Activated naive CD4-positive, alpha-beta T cell treated with anti-CD3 and anti-CD28 coated beads, Interleukin-2, amount 50 U/mL, for 16 hours (primary cell): ENCODE data around the gene FOXF1.

ENCODE experiments used
- DNase-seq: peaks from one replicate; pipeline ENCODE4 v3.0.0-alpha.2; 2020

FOXF1 gene

DNA sequence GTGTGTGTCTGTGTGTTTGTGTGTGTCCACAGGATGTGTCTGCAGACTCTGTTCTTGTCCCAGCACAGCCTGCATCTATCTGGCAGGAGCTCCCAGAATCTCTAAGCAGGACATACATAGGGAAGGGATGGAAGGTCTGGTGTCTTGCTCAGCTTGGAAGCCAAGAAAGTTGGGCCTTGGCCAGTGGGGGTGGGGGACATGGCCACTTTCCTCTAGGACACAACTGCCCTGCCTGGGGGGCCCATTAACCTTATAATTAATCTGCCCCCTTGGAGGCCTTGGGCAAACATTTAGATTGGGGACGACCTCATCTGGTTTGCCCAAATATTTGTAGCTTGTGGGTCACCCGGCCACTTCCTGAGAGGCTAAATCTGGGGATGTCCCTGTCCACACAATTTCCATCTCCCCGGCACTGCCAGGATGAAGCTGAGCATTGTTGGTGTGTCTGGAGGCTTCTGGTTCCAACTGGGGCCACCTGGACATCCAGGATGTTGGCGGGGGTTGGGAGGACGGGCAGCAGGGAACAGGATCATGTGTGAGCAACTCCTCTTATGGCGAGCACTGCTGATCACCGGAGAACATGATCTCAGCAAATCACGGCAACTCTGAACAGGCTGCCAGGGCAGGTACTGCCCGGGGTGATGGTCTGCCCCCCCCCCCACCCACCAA, 17.2 kb upstream of the FOXF1 start:
- DNase-seq, result no peak

DNA sequence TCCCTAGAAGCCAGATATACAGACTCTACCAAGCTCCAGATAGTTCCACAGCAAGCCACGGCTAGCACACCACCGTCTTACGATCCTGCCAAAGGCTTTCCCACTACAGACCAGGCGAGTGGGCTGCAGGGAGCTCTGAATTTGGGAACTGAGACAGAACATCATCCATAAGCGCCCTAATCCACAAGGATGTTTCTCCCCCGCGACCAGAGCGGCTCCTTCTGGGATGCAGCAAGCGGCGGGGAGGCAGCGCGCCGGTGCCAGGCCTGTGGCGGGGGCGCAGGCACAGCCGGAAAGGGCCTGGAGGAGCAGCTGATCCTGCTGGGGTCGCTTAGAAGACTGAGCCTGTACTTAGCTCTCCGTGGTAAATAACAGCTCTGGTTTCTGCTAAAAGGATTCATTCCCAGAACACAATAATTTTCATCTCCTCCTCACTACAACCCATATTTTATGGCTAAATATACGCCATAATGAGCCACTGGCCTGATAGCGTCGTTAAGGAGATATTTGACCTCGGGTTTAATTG, 16.2 kb upstream of the FOXF1 start:
- no peak for DNase-seq

GRCh38 chr16:86494565-86495356, 15.6 kb upstream of the FOXF1 start:
- DNase-seq, result no peak

DNA sequence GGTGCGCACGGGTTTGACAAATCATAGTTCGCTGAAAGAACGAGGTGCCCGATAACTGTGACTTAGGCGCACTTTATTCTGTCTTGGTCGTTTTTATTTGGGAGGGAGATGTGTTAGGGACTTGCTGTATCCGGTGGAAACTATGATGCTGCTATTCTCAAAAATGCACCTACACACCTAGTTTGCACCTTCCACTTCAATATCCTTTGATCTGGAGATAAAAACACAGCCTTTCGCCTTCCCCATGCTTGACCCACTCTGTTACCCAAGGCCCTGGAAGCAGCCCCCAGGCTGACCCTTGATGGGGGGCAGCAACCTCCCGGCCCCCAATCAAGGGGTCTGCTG, 15.0 kb upstream of the FOXF1 start:
- no peak for DNase-seq

DNA sequence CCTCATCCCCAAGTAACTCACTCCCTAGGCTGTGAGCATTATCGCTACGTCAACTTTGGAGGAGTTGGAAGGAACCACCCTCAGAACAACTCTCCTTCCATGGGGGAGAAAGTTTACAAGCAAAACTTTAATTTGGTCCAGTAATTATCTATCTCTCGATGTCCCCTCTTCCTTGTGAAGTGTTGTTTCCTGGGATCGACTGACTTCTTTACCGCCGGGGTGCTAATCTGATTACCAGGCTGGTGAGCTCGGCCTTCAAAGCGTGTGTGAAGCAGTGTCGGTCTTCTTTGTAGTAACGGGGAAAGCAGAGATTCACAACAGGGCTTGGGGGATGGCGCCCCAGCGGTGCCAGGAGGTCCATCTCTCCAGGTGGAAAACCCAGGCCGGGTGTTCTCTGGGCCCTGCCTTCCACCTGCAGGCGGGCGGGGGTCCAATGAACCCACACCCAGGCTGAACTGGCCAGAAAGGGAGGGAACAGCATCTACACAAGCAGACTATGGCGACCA, 14.5 kb upstream of the FOXF1 start:
- DNase-seq, result no peak

GRCh38 chr16:86496262-86496928, 13.9 kb upstream of the FOXF1 start:
- DNase-seq, result no peak

DNA sequence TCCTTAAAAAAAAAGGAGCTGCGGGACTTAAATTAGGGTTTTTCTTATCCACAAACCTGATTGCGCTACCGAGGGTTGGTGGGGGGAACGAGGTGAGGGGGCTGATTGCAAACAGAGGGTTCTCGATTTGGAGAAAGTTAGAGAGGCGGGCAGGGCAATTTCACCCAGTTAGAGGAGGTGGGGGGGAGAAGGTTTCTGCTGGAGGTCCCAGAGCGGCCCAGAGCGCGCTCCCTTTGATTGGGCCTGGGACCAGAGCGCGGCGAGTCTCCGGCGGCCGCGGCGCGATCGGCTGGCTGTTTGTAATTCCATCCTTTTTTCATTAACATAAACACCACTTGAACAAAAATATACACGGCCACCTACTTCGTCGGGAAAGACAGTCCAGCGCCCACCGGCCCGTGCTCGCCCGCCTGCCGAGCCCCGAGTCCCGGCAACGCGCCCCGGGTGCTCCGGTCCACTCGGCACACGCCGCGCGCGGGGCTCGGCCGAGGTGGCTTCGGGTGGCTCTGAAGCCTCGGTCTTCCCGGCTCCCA, 13.3 kb upstream of the FOXF1 start:
- no peak for DNase-seq

GRCh38 chr16:86497551-86498021, 12.7 kb upstream of the FOXF1 start:
- no peak for DNase-seq

DNA sequence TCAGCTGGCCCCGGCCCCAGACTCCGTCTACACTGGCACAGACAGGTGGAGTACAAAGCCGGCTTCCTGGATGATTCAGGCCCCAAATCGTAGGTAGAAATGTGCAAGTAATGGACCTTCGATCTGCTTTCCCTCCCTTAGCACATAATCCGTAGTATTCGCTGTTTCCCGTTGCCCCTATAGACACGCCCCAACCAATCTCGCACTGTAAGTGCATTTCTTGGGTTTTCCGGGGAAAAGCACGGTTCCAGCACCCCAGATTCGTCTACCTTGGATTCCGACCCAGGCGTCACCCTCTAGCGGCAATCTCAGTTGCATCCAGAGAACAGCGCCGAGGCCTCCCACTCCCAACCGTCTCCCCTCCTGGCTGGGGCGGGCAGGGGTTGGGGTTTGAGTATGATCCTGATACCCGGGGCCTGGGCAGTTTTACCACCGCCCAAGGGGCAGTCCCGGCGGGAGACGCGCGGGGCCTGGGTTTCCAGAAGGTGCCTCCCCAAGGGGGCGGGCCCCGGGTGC, 12.1 kb upstream of the FOXF1 start:
- no peak for DNase-seq

DNA sequence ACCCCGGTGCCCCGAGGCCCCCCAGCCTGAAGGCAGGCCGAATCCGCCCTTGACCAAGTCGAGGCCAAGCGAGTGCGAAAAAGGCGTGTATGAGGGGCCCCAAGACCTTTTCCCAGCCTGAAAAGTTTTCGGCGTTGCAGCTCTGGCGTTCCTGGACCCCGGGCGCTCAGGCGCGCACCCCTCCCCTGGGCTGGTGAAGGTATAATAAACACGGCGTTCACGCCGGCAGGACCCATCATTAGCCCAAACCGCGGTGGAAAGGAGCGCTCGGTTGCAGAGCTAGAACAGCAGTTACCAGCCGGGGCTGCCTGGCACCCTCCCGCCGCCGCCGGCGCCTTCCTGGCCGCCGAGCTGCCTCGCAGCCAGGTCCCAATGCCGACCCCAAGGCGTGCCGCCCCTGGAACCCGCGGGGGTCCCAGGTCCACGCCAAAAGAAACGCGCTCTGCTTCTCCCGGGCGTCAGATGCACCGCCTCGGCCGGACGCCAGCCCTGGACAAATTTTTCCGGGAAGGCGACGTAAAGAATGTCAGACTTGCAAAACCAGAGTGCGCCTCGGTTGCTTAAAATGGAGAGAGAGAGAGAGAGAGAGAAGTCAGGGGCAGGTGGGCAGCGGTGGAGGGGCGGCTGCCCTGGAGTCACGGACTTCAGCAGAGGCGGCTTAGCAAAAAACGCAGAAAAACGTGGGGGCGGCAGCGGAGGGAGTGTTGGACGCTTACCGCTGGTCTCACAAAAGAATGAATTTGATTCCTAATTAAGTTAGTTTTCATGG, 11.5 kb upstream of the FOXF1 start:
- no peak for DNase-seq

- DNase-seq, result no peak
These were observed 10.9 kb upstream of the FOXF1 start for GRCh38 chr16:86499440-86499786.

DNA sequence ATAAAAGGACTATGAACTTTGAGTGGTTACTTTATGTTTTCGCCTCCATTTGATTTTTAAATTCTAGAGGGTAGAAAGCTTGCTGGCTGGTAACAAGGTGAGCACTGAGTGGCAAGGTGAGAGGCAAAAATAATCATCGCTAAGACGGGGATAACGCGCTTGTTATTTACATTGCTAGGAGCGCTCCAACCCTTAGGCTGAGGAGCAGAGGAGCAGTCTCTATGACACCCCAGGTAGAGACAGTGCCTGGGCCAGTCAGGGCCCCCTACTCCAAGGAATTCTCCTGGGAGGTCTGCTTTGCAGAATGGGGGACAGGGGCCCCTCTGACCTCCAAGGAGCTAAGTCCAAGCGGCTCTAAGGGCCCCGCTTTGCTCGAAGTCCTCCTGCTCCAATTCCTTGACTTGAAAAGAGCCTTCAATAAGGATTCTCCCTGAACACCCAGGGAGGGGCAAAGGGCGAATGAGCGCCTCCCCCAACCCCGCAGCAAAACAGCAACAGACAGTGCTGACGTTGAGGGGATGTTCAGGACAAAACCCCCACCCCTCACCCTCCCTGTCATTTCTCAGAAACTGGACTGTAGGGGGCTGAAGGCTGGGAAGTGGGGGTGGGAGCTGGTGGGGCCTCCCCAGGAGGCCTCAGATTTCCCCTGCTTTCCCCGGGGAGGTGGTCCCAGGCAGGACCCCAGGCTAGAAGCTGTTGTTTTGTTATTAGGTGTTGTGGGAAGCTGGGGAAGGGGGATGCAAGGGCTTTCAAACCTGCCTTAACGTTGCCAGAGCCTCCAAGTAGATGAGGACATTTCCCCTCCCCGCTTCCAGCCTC, 10.2 kb upstream of the FOXF1 start:
- DNase-seq, result no peak

DNA sequence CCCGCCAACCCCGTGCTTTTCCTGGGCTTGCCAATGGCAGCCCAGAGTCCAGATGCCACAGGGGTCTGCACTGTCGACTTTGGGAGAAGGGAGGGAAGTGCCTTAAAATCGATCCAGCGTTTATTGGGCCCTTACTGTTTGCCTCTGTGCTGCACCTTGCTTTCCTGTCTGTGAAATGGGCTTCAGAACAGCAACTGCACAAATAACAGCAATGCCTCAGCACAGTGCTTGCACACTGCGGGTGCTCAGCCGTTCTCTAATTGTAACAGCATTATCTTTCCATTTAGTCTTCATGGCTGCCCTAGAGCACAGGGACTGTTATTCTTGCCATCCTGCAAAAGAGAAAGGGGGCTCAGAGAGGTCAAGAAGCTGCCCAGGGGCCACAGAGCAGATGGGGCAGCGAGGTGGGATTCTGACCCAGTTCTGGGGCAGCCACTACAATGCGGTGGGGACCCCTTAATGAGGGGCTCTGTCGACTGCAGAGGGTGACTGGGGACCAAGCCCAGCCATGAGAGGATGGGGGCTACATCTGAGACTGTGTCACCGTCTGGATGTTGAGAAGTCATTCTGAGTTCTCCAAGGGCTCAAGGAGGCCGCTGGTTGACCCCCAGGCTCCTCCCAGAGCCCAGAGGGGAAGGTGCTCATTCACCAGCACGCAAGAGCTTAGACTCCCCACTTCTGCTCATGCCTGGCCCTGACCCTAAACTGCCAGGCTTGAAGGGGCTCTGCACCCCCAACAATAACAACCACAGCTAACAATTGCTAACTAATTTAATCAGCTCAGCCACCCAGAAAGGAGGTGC, 9.4 kb upstream of the FOXF1 start:
- DNase-seq, result no peak

DNA sequence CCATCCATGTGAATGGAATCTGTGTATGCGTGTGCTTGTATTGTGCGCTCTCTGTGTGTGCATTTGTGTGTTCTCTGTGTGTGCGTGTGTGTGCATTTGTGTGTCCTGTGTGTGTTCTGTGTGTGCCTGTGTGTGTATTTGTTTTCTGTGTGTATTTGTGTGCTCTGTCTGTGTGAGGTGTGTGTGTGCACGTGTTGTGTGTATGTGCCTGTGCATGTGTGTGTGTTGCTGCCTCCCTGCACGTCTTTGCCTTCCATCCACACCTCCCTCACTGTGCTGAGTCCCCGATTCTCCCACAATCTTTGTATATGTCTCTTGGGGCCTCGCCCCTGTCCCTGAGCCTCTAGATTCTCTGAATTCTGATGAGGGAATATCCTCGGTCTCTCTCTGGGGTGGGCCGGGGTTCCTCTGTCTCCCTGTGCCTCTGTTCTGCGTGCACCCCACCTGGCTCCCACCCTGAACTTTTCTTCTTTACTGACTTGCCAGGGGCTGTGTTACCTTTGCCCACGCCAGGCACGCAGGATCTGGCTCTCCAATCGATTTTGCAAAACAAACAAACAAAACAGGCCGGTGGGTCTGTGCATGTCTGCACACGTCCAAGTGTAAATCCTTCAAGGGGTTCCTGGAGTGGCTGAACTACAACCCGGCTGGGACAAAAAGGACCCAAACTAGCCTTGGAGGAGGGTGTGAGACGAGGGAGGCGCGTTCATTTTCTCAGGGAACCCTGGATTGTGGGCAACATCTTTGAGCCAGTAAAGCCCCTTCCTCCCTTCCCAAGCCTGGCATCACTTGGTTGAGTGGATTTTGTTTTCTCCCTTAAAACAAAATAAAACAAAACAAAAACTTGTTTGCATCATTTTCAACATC, 8.1 kb upstream of the FOXF1 start:
- no peak for DNase-seq

DNA sequence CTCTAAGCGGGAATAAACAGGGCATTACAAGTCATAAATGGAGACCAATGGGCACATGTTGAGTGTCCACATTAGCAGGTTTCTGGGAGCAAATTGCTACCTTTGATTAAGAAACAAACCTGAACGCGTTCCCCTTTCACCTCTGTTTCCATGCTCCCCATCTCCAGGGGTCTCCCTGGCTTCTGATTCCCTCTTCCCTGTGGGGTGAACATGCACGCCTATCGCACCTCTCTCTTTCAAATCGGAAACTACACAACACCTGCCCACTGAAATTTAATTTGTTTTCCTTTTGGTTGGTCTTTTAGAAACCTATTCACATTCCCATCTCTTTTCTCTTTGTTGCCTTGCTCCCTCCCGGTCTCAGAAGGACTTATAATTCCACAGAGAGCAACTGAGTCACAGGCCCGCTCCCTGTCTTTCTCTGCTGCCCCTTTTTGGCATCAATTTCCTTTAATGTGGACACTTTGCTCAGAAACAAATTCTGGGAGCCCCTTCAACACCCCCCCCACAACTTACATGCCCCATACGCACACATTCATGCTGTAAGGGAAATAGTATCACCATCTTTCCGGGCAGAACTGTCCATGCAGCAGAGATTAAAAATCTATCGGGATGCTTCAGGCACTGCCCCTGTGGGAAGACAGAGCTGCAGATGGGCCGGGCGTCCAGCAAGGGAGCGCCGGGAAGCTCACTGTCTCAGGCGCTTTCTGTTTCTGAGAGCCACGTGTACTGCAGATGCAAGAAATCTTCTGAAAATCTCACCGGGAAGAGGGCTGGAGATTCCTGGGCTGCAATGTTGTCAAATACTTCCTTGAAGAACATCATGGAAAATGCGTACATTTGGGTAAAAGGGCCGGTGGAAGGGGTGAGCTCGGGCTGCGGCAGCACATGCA, 7.2 kb upstream of the FOXF1 start:
- DNase-seq, result no peak

DNA sequence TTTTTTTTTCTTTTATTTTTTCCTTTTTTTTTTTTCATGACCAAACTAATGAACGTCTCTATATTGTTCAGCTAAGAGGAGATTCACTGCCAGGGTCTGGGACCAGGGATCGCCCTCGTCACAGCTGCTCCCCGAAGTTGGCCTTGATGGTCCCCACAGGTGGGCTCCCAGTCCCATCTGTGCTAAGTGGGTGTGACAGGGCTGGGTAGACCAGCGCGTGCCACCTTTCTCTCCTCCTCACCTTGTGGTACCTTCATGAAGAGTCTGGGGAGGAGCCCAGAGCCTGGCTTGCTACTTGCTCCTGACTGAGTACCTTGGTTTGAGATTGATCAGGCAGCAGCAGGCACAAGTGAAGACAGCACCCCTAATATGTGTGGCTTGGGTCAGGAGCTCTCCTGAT, 6.5 kb upstream of the FOXF1 start:
- DNase-seq, result no peak

GRCh38 chr16:86504315-86505184, 5.8 kb upstream of the FOXF1 start:
- DNase-seq, result no peak
